HG03064 (cell line): ENCODE data around the gene RBM38.

Experiments used
- ATAC-seq: cut with Tn5 transposase; IDR thresholded peaks from one replicate; pipeline ENCODE4 v1.9.1; 2021; ENCODE audit warnings: low read depth; ENCODE audit not compliant: unreplicated experiment

RBM38 gene

GRCh38 chr20:57374343-57374930, 16.8 kb upstream of the RBM38 start:
- ATAC-seq = no peak

GRCh38 chr20:57374931-57375651, 16.1 kb upstream of the RBM38 start:
- no peak for ATAC-seq

DNA sequence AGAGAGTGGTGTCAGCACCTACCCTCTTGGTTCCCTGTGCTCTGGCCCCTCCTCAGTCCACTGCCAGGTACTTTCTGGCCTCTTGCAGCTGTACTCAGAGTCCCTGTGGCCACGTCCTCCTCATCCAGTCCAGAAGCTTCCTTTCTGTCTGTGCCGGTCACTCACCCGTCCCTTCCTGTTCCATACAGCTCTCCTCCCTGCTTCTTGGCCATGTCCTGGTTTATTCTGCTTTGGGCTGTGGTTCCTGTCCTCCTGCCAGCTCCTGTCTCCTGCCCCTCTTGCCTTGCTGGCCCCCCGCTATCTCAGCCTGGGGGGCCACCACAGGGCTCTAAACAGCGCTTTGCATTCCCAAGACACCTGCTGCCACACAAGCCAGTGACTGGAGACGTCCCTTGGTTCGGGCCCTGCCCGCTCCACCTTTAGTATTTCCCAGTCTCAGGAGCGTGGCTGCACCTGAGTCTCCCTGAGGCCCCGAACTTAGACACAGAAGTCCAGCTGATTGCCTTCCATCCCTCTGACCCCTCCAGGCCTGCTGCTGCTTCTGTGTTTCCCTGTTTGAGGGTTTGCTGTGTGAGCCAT, 15.5 kb upstream of the RBM38 start:
- ATAC-seq = no peak

DNA sequence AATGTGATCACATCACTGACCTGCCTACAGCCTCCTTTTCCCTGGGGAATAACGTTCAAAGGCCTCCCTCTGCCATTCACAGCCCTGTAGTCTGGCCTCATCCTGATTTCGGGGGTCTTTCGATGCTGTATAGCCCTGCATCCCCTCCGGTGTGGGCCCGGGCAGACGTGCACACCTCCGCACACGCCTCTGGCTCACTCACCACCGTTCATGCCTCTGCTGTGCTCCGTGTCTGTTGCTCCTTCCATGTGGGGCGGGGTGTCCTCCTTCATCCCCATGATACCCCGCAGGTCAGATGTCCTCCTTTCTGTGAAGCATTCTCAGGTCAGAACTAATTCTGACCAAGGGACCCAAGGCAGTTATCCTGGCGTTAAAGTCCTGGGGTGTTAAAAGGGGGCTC, 13.8 kb upstream of the RBM38 start:
- no peak for ATAC-seq

DNA sequence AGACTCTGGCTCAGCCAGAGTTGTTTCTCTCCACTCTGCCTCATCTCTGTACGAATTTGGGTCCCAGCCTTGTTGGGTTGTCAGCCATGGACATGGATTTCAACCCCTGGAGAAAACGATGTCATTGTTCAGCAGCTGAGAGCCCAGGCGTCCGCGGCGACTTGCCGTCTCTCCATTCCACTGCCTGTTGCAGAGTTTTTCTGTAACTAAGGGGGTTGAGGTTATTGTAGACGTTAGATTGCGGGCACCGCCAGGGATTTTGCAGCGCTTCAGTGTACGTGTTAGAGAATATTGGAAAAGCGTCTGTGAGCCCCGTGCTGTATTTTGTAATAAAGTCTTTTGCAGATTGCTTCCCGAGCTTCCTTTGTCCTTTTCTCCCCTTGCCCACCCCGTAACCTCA, 13.1 kb upstream of the RBM38 start:
- no peak for ATAC-seq

DNA sequence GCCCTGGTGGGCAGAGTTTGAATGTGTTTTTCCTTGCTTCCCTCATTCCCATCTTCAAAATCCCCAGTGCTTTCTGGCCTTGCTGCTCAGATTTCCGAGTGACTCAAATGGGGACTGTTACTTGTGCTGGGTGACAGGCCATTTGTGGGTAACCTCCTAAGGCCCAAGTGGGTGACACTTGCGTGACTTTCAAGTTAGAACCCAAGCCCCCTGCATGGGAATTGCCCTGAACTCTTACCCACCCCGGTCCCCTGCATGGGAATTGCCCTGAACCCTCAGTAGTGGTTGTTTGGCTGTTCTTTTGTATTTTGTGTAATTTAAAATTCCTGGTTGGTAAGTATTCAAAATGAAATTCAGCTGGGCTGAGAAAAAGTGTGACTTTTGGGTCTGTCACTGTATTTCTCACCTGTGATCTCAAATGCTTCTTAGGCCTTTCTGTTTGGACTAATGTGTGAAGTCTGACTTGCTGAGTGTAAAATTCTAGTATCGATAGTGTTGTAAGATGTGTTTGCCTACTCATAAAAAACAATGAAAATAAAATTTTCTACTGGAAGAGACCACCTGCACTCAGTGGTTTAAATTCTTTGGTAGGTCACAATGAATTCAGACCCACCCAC, 12.4 kb upstream of the RBM38 start:
- no peak for ATAC-seq

- ATAC-seq = no peak
Observed at GRCh38 chr20:57379263-57379647, 11.9 kb upstream of the RBM38 start.

DNA sequence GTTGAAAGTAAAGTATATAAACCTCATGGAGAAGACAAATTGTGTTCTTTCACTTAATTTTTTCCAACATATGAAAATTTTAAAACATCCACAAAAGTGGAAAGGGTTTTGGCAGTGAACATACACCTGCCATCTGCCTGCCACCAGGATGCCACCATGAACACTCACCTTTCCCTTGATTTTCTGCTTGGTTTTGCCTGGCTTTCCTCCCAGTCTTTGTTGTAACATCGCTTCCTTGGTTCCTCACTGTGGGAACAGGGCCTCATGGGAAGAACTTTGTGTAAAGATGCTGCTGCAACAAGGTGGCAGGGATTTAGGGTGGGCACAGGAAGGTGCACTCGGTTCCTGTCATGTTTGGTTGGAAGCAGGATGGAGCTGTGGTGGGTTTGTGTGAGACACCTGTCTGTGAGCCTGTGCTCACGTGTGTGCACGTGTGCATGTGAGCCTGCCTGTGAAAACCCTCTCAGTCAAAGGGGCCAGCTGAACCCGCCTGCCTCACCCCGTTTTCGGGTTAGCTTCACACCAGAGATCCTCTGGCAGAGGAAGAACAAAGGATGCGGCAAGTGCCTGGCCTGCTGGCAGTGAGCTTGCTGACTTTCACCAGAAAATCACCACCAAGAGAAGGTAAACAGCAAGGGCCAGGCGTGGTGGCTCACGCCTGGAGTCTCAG, 11.0 kb upstream of the RBM38 start:
- no peak for ATAC-seq

- no peak for ATAC-seq
Observed at GRCh38 chr20:57381596-57382503, 9.3 kb upstream of the RBM38 start.

- no peak for ATAC-seq
Observed at GRCh38 chr20:57382516-57382915, 8.7 kb upstream of the RBM38 start.

DNA sequence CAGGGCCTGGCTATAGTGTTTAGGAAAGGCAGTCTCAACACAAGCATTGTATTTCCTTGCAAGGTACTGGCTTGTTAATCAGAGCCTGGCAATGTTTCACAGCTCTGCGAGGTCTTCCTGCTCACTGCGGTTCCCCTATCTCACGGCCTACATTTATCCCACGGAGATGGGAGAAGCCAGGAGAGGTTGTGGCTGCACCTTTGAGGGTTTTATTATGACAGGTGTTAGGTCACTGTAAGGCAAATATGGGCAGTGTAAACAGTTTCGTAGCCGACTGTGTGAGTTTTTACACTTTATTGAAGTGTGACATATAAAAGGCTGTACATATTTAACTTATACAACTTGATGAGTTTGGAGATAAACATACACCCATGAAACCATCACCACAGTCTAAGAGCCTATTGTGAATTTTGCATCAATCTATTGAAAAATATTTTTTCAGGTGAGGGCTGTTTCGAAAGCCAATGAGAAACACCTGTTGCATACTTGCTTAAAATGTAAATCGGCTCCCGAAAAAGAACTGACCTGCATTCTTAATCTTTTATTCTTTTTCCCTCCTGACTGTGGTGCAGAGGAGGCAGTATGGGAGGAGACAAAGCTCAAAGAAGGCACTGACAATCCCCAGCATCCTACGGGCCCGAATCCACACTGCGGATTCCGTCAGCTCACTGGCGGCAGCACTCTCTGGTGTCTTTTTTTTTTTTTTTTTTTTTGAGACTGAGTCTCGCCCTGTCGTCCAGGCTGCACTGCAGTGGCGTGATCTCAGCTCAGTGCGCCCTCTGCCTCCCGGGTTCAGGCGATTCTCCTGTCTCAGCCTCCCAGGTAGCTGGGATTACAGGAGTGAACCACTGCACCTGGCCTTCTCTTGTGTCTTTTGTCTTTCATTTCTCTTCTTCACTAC, 7.5 kb upstream of the RBM38 start:
- no peak for ATAC-seq

DNA sequence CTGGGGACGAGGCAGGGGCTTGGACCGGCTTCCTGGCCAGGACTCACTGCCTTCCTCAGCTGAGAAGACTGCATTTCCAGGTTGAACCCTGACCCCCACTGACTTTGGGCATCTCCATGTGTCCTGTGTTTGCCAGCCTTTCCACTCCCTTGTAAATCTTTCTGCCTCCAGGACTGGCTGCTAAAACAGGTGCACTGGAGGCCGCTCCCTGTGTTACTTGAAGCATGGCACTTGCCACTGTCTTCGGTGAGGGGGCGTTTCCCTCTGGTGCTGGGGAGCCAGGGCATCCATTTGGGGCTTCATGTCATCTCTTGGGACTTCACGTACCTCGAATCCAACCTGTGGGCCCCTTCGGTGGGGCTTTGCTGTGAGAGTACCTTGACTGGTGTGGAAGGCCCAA, 6.7 kb upstream of the RBM38 start:
- ATAC-seq = no peak

DNA sequence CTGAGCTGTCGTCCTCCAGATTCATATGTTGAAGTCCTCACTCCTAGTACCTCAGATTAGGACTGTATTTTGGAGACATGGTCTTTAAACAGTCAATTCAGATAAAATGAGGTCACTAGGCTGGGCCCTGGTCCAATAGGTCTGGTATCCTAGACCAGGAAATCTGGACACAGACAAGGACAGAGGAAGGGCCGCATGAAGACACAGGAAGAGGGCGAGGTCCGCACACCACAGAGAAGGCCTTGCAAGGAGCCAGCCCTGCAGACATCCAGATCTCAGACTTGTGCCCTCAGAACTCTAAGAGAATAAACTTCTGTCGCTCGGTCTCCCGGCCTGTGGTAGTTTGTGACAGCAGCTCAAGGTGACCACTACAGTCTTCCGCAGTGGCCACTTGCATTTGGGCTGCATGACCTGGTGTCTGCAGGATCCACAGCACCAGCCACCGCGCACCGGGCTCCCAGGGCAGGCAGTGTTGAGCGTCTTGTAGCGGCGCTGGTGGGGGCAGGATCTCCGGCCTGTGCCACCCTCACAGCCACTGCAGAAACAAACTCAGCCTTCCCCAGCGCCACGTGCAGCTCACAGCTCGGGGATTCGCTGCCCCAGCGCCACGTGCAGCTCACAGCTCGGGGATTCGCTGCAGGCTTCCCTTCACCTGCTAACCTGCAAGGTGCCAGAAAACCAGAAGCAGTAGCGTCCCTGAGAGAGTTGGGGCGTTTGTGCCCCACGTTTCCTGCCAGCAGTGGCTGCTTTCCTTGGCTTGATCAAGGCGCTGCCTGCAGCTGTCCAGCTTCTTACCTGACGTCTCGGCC, 6.0 kb upstream of the RBM38 start:
- ATAC-seq = no peak

- ATAC-seq = no peak
Observed at GRCh38 chr20:57385940-57386339, 5.3 kb upstream of the RBM38 start.

GRCh38 chr20:57386762-57387161, 4.4 kb upstream of the RBM38 start:
- no peak for ATAC-seq

DNA sequence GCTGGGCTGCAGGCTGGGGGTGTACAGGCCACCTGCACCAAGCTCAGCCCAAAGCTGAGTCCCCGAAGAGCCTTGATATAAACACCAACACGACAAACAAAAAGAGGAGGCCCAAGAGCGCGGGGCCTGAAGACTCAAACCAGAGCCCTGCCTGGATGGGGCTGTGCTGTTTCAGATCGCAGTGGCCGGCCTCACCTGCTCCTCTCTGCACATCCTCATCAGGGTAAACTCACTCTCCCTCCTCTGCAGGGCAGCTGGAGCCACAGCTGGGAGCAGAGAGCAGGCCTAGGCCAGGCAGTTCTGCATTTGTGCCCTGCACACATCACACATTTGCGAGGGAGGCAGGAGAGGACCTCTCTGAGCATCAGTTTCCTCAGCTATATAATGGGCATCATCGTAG, 3.7 kb upstream of the RBM38 start:
- no peak for ATAC-seq

DNA sequence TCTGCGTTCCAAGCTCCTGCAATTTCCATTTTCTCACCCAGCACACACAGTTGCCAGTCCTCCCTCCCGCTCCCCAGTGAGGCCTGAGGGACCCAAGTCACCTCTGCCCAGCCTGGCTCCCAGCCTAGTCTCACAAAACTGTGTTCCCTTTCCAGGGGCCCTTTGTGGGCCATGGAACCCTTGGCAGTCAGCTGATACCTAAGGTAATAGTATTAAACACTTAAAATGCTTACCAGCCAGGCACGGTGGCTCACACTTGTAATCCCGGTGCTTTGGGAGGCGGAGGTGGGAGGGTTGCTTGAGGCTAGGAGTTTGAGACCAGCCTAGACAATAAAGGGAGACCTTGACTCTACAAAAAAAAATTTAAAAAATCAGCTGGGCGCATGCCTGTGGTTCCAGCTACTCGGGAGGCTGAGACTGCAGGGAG, 3.2 kb upstream of the RBM38 start:
- ATAC-seq = no peak

- ATAC-seq = no peak
Observed at GRCh38 chr20:57388953-57389694, 2.1 kb upstream of the RBM38 start.
